ENCODE data around the gene ZNF283. TPM values are rescaled to one million over a fixed set of nuclear protein-coding genes. Genes with fewer than 3 reads are reported as not detected.

ZNF283 gene
- total and polyA plus RNA-seq, 12 donors = 1.7 to 16.9 (median 11.7) TPM

DNA sequence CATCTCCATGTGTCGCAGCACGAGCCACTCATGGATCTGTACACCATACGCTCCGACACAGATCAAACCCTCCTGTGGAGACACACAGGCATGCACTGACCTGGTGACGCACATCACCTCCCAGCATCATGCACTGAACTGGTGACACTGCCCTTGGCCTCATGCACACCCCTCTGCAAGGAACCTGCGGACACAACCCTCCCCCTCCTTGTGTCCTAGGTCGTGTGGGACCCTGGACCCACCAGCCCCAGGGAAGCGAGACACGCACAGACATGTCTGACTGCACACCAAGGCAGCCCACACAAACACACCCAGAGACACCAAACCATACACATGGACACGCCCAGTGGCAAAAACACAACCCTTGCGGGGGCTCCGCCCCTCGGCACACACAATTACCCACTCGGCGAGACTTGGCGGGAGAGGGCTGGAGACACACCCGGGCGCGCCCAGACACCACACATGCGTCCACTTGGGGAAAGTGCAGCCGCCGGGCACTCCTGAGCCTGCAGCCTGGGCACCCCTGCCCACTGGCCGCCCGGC is 44.4 kb upstream of the ZNF283 start:
- intact Hi-C loops (cut with DNase I) = loop anchor here in 5 of 10 donors (2.0 to 10.0 kb wide), 5 partner anchors 35 to 238 kb away; partner anchors contain the start of gene PLAUR (in 1 of the 5)

GRCh38 chr19:43783636-43784035 is 43.5 kb upstream of the ZNF283 start:
- Histone ChIP-seq H3K27me3 (peaks cover 0 to 35% (median 18%) of the 10 kb centered on the region in 7 donors), H3K4me3 (no peak overlapping the region), H3K27ac (no peak overlapping the region), H3K4me1 (peaks cover 0 to 40% (median 4%) of the 10 kb centered on the region in 9 donors), H3K36me3 (no peaks in the 10 kb centered on the region), H3K9me3 (no peaks in the 10 kb centered on the region)
- DNase-seq (no peak), ATAC-seq (no peak)
- TF ChIP-seq CTCF (IDR thresholded peaks at IDR 0.05) = no peak
- intact Hi-C loops (cut with DNase I) = loop anchor here in 7 of 10 donors (1.0 to 10.0 kb wide), 6 partner anchors 36 to 239 kb away; partner anchors contain the start of gene PLAUR (in 1 of the 7)
- WGBS, 2 donors = 87 to 89% methylated on average over 8 of the region's 8 CpGs

More for the DNA sequence above, 44.4 kb upstream of the ZNF283 start:
- peaks cover 0 to 48% (median 4%) of the 10 kb centered on the region in 9 donors for H3K4me1 ChIP-seq
- no peak overlapping the region for H3K4me3 ChIP-seq
- H3K27me3 ChIP-seq = peaks cover 0 to 35% (median 18%) of the 10 kb centered on the region in 7 donors
- H3K36me3 ChIP-seq = no peaks in the 10 kb centered on the region
- ATAC-seq = no peak
- WGBS, 2 donors = 77 to 79% methylated on average over 24 of the region's 24 CpGs
- H3K27ac ChIP-seq = no peak overlapping the region
- TF ChIP-seq CTCF (IDR thresholded peaks at IDR 0.05) = no peak
- no peak for DNase-seq
- no peaks in the 10 kb centered on the region for H3K9me3 ChIP-seq

DNA sequence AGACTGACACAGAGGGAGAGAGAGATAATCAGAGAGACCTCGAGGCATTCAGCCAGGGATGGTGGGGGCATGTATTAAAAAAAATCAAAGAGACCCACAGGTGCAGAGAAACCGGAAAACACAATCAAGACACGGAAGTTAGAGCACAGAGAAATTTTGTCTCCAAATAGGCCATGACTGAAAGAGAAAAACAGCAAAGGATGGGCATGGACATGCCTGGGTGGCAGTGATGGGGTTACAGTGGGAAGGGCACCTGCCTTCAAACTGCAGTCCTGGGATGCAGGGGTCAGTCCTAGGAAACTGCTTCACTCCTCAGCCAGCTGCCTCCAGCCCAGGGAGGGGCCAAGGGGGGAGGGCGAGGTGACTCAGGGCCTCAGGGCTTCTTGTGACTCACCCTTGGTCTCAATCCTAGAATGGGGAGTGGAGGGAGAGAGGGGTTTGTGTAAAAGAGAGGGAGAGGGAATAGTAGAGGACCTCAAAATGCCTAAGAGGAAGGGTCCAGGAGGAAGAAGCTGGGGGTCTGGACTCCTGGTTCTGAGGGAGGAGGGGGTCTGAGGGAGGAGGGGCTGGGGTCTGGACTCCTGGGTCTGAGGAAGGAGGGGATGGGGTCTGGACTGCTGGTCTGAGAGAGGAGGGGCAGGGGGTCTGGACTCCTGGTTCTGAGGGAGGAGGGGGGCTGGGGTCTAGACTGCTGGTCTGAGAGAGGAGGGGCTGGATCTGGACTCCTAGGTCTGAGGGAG is 42.7 kb upstream of the ZNF283 start:
- ATAC-seq (peak in 6 of 8 donors; percentile 32 to 64 (median 42)), DNase-seq (no peak)
- no peak for TF ChIP-seq CTCF (IDR thresholded peaks at IDR 0.05)
- H3K4me3 ChIP-seq = no peak overlapping the region
- no peaks in the 10 kb centered on the region for H3K36me3 ChIP-seq
- peak overlapping the region in 1 of 10 donors; percentile 70 for H3K27ac ChIP-seq
- H3K27me3 ChIP-seq = peaks cover 0 to 35% (median 18%) of the 10 kb centered on the region in 7 donors
- intact Hi-C loops (cut with DNase I) = loop anchor here in 6 of 10 donors (1.0 to 10.0 kb wide), 6 partner anchors 37 to 240 kb away; partner anchors contain the start of gene PLAUR (in 1 of the 6)
- H3K9me3 ChIP-seq = no peaks in the 10 kb centered on the region
- WGBS, 2 donors = 58 to 72% methylated on average over 4 of the region's 4 CpGs
- H3K4me1 ChIP-seq = peaks cover 0 to 32% (median 2%) of the 10 kb centered on the region in 9 donors

GRCh38 chr19:43784981-43785808 is 41.9 kb upstream of the ZNF283 start:
- Histone ChIP-seq H3K4me3 (no peak overlapping the region), H3K36me3 (no peaks in the 10 kb centered on the region), H3K27me3 (peaks cover 0 to 35% (median 18%) of the 10 kb centered on the region in 7 donors), H3K9me3 (no peaks in the 10 kb centered on the region), H3K27ac (peak overlapping the region in 1 of 10 donors; percentile 70), H3K4me1 (peaks cover 0 to 28% (median 2%) of the 10 kb centered on the region in 9 donors)
- intact Hi-C loops (cut with DNase I) = loop anchor here in 9 of 10 donors (1.0 to 10.0 kb wide), 6 partner anchors 38 to 240 kb away; partner anchors contain the start of gene PLAUR (in 1 of the 9)
- WGBS, 2 donors = 16 to 18% methylated on average over 10 of the region's 10 CpGs
- TF ChIP-seq CTCF (IDR thresholded peaks at IDR 0.05) = peak; percentile 94 to 99 (median 96)
- DNase-seq (peak in 1 of 2 donors; percentile 50), ATAC-seq (peak; percentile 59 to 90 (median 83))
